Neural cell (in vitro differentiated cells): ENCODE results near the gene ITPK1. TPM values are rescaled to one million over a fixed set of nuclear protein-coding genes. Genes with fewer than 3 reads are reported as not detected.

Experiments
- H2AFZ ChIP-seq: fragments of 200-600, 300-800 bp; sonication (generic), shearing (Covaris generic); 2 replicates; pipeline ENCODE4 v1.6.0; 2014; ENCODE audit warnings: low read depth, mild to moderate bottlenecking, antibody characterized with exemption, low read length, moderate library complexity
- H3F3A ChIP-seq: fragments of 200-600 bp; shearing (Covaris generic); 2 replicates; pipeline ENCODE4 v1.6.1; 2016; ENCODE audit warnings: mild to moderate bottlenecking, moderate library complexity, mixed read lengths, antibody characterized with exemption, low read length; ENCODE audit not compliant: insufficient read depth, poor library complexity, severe bottlenecking
- H3K27ac ChIP-seq: fragments of 200-600, 300-800 bp; sonication (generic), shearing (Covaris generic); 2 replicates; pipeline ENCODE4 v1.5.1; 2014; ENCODE audit warnings: mild to moderate bottlenecking, low read length, moderate library complexity
- H3K27me3 ChIP-seq: fragments of 300-800, 200-600 bp; sonication (generic), shearing (Covaris generic); 2 replicates; pipeline ENCODE4 v1.6.0; 2014; ENCODE audit warnings: mild to moderate bottlenecking, low read depth, low read length, moderate library complexity; ENCODE audit not compliant: insufficient read depth
- H3K36me3 ChIP-seq: fragments of 300-800, 200-600 bp; sonication (generic), shearing (Covaris generic); 2 replicates; pipeline ENCODE4 v1.5.1; 2014; ENCODE audit warnings: mild to moderate bottlenecking, antibody characterized with exemption, low read length, moderate library complexity; ENCODE audit not compliant: insufficient read depth
- H3K4me2 ChIP-seq: fragments of 300-800, 200-600 bp; sonication (generic), shearing (Covaris generic); 2 replicates; pipeline ENCODE4 v1.6.0; 2014; ENCODE audit warnings: mild to moderate bottlenecking, low read length
- H3K4me3 ChIP-seq: fragments of 300-800, 200-600 bp; sonication (generic), shearing (Covaris generic); 2 replicates; pipeline ENCODE4 v1.5.1; 2014; ENCODE audit warnings: mild to moderate bottlenecking, low read length, moderate library complexity
- H3K79me2 ChIP-seq: fragments of 200-600 bp; shearing (Covaris generic); replicated peaks from 2 replicates; pipeline ENCODE4 v1.6.0; 2014; ENCODE audit warnings: mild to moderate bottlenecking, low read length, moderate library complexity; ENCODE audit not compliant: insufficient read depth
- H3K9ac ChIP-seq: fragments of 300-800, 200-600 bp; sonication (generic), shearing (Covaris generic); 2 replicates; pipeline ENCODE4 v1.6.1; 2016; ENCODE audit warnings: mild to moderate bottlenecking, low read length, mixed read lengths
- H3K9me2 ChIP-seq: fragments of 200-600 bp; shearing (Covaris generic); 2 replicates; pipeline ENCODE4 v1.6.1; 2016; ENCODE audit warnings: mild to moderate bottlenecking, low read length, mixed read lengths; ENCODE audit not compliant: insufficient read depth
- H3K9me3 ChIP-seq: fragments of 200-600, 300-800 bp; sonication (generic), shearing (Covaris generic); 2 replicates; pipeline ENCODE4 v1.6.1; 2016; ENCODE audit warnings: mild to moderate bottlenecking, mixed run types, low read length, moderate library complexity, mixed read lengths
- H4K20me1 ChIP-seq: fragments of 200-600 bp; shearing (Covaris generic); 2 replicates; pipeline ENCODE4 v1.6.1; 2016; ENCODE audit warnings: mild to moderate bottlenecking, mixed run types; ENCODE audit not compliant: insufficient read depth
- CTCF ChIP-seq: fragments of 450-650 bp; IDR thresholded peaks from 2 replicates; pipeline ENCODE4 v1.5.1; 2014; ENCODE audit warnings: antibody characterized with exemption, mild to moderate bottlenecking, moderate library complexity; ENCODE audit not compliant: poor library complexity, severe bottlenecking
- EP300 ChIP-seq: fragments of 450-650 bp; conservative IDR thresholded peaks from 2 replicates; pipeline ENCODE4 v1.6.1; 2014; ENCODE audit warnings: antibody characterized with exemption, mild to moderate bottlenecking, moderate library complexity; ENCODE audit not compliant: poor library complexity, severe bottlenecking
- MXI1 ChIP-seq: fragments of 450-650 bp; conservative IDR thresholded peaks from 2 replicates; pipeline ENCODE4 v1.6.1; 2014; ENCODE audit warnings: antibody characterized with exemption, mild to moderate bottlenecking; ENCODE audit not compliant: poor library complexity, severe bottlenecking
- POLR2AphosphoS5 ChIP-seq: IDR thresholded peaks from 2 replicates; pipeline ENCODE4 v1.6.1; 2012
- RAD21 ChIP-seq: fragments of 450-650 bp; conservative IDR thresholded peaks from 2 replicates; pipeline ENCODE4 v1.6.1; 2014; ENCODE audit warnings: antibody characterized with exemption, mild to moderate bottlenecking, moderate library complexity
- SMC3 ChIP-seq: fragments of 450-650 bp; conservative IDR thresholded peaks from 2 replicates; pipeline ENCODE4 v1.6.1; 2014; ENCODE audit warnings: antibody characterized with exemption, mild to moderate bottlenecking, moderate library complexity; ENCODE audit not compliant: poor library complexity
- TAF1 ChIP-seq: IDR thresholded peaks from 2 replicates; pipeline ENCODE4 v1.6.1; 2012; ENCODE audit warnings: low read depth
- polyA plus RNA-seq: library from polyadenylated mRNA; depleted of rRNA; stranded (reverse); fragments of >200 nt; gene quantifications from 2 replicates; pipeline ENCODE4 v1.2.3, GENCODE V29; 2014
- TF ChIP-seq, protein P1 (sequence below): IDR thresholded peaks from 2 replicates; pipeline ENCODE4 v1.6.1; 2012; ENCODE audit warnings: borderline replicate concordance

The ITPK1 gene
- polyA plus RNA-seq, 1 donor from 2014 or later = 65.0 TPM

GRCh38 chr14:92928961-92929688 is 186.6 kb downstream of the ITPK1 start:
- Histone ChIP-seq H3K4me3 (no peak overlapping the region), H3F3A (no peaks in the 10 kb centered on the region), H3K36me3 (no peaks in the 10 kb centered on the region), H3K9me2 (no peaks in the 10 kb centered on the region), H3K27me3 (no peaks in the 10 kb centered on the region), H3K27ac (no peak overlapping the region), H3K79me2 (no peaks in the 10 kb centered on the region), H2AFZ (no peak overlapping the region), H4K20me1 (no peaks in the 10 kb centered on the region), H3K4me2 (no peak overlapping the region), H3K9ac (no peak overlapping the region), H3K9me3 (no peaks in the 10 kb centered on the region)
- TF ChIP-seq SMC3 (no peak), MXI1 (no peak), TAF1 (no peak), CTCF (no peak), EP300 (no peak), RAD21 (no peak)

- Histone ChIP-seq H4K20me1 (no peaks in the 10 kb centered on the region), H3F3A (no peaks in the 10 kb centered on the region), H3K4me2 (no peak overlapping the region), H3K4me3 (no peak overlapping the region), H3K79me2 (no peaks in the 10 kb centered on the region), H2AFZ (no peak overlapping the region), H3K9me2 (no peaks in the 10 kb centered on the region), H3K27ac (no peak overlapping the region), H3K9me3 (no peaks in the 10 kb centered on the region), H3K9ac (no peak overlapping the region), H3K27me3 (no peaks in the 10 kb centered on the region), H3K36me3 (no peaks in the 10 kb centered on the region)
- TF ChIP-seq RAD21 (no peak), POLR2AphosphoS5 (no peak), MXI1 (no peak), CTCF (no peak), EP300 (no peak)
Observed at GRCh38 chr14:92928258-92928629, 187.5 kb downstream of the ITPK1 start.

DNA sequence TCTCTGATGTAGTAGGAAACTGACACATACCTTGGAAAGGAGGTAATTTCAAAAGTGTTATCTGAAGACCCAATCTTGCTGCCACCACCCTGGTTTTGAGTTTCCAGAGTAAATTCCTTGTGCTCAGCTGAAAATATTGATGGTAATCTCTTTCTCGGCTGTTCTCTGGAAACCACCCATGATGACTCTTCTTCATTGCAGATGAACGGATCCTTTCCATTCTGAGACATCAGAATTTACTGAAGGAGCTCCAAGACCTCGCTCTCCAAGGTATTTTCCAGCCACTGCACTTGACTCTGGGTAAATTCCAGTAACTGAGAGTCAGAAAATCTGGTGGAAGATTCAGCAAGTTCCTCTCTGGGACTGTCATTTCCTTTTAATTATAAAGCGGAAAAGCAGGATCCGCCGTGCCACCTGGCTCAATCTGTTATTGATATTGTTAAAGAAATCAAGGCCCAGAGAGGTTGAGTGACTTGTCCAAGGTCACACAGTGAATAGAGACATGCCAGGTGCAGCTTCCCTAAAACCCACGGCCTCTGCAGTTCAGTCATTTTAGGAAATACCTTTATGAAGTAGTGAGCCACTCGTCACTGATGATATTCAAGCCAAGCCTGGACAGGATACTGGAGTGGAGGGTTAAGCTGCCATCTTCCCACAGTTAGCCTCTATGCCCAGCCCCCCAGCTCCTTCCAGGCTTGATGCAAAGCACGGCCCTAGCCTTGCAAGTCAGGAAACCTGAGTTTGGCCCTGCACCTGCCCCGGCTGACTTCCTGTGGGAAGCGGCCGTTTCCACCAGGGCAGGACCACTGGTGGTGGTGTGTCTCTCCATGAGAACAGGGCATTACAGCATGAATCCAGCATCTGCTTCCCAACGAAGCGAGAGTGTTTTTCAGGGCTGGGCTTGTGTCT is 188.1 kb downstream of the ITPK1 start:
- Histone ChIP-seq H3K27me3 (no peaks in the 10 kb centered on the region), H3K36me3 (no peaks in the 10 kb centered on the region), H3K9me3 (no peaks in the 10 kb centered on the region), H3K79me2 (no peaks in the 10 kb centered on the region), H3K9me2 (no peaks in the 10 kb centered on the region), H2AFZ (no peak overlapping the region), H3K9ac (no peak overlapping the region), H3F3A (no peaks in the 10 kb centered on the region), H3K27ac (no peak overlapping the region), H3K4me3 (no peak overlapping the region), H4K20me1 (no peaks in the 10 kb centered on the region), H3K4me2 (no peak overlapping the region)
- TF ChIP-seq SMC3 = no peak
- no peak for TF ChIP-seq MXI1
- TF ChIP-seq, protein P1, sequence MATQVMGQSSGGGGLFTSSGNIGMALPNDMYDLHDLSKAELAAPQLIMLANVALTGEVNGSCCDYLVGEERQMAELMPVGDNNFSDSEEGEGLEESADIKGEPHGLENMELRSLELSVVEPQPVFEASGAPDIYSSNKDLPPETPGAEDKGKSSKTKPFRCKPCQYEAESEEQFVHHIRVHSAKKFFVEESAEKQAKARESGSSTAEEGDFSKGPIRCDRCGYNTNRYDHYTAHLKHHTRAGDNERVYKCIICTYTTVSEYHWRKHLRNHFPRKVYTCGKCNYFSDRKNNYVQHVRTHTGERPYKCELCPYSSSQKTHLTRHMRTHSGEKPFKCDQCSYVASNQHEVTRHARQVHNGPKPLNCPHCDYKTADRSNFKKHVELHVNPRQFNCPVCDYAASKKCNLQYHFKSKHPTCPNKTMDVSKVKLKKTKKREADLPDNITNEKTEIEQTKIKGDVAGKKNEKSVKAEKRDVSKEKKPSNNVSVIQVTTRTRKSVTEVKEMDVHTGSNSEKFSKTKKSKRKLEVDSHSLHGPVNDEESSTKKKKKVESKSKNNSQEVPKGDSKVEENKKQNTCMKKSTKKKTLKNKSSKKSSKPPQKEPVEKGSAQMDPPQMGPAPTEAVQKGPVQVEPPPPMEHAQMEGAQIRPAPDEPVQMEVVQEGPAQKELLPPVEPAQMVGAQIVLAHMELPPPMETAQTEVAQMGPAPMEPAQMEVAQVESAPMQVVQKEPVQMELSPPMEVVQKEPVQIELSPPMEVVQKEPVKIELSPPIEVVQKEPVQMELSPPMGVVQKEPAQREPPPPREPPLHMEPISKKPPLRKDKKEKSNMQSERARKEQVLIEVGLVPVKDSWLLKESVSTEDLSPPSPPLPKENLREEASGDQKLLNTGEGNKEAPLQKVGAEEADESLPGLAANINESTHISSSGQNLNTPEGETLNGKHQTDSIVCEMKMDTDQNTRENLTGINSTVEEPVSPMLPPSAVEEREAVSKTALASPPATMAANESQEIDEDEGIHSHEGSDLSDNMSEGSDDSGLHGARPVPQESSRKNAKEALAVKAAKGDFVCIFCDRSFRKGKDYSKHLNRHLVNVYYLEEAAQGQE = no peak
- no peak for TF ChIP-seq POLR2AphosphoS5
